CD4-positive, alpha-beta T cell treated with Interleukin-6 for 4 hours (primary cell): ENCODE results near the gene DBNDD2.

Source experiments
- DNase-seq: peaks from one replicate; pipeline ENCODE4 v3.0.0-alpha.2; 2020; ENCODE audit warnings: mixed read lengths

The DBNDD2 gene

GRCh38 chr20:45452772-45453691 is 44.9 kb downstream of the DBNDD2 start:
- DNase-seq, result no peak

- peak; percentile 24 for DNase-seq
Measured at GRCh38 chr20:45456632-45457031, 48.5 kb downstream of the DBNDD2 start.

GRCh38 chr20:45459606-45460005 is 51.5 kb downstream of the DBNDD2 start:
- DNase-seq, result no peak
